Central memory CD4-positive, alpha-beta T cell (primary cell): ENCODE data around the gene PRRC2B.
"Not testable (repeated sequence)": the region's sequence is repeated elsewhere in the genome, so short reads cannot be mapped to it uniquely, and the experiment has no call there.

ENCODE experiments used
- DNase-seq: peaks from one replicate; pipeline ENCODE4 v3.0.0; 2022

The PRRC2B gene

DNA sequence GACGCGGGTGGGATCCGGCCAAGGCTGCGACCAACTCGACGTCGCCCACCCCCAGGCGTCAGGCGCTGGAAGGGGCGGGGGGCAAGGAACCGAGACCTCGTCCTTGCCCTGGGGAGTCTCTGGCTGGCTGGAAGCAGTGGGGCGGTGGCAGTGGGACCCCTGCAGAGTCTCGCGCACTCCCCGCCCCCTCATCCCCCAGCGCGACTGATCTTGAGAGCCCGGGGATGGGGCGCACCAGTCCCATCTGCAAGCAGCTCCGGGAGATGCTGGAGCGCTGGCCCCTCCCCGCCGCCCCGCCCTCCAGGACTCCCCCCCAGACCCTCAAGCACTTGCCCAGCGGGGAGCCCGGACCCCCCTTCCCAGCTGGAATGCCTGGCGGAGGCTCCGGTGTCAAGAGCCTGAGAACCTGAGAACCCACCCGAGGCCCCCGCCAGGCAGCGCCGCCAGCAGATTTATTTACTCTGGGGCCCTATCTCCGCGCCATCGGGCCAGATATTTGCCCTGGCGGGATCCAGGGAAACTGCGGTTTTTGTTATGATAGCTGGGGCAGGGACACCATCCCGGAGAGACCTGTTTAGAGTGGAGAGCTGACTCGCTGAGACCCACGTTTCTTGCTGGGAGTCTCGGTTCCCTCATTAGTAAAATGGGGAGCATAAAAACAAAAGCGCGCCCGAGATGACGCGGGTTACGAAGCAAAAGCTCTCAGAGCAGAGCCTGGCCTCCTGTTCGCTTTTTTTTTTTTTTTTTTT is 152.6 kb downstream of the PRRC2B start:
- no peak for DNase-seq

- not testable (repeated sequence) for DNase-seq
Measured at GRCh38 chr9:131549186-131549585, 155.3 kb downstream of the PRRC2B start.
